ENCODE results near the gene PYCR2. TPM values are rescaled to one million over a fixed set of nuclear protein-coding genes. Genes with fewer than 3 reads are reported as not detected.

Gene PYCR2
- total RNA-seq, 1 experiment from 2014 or later: 104 TPM

- Histone ChIP-seq H3K9ac (ENCODE audit: extremely low read depth, insufficient read length, low read length) (no peak overlapping the region), H3K27ac (ENCODE audit: insufficient read length, low read depth, low read length) (no peak overlapping the region)
Measured at GRCh38 chr1:225874431-225874830, 49.6 kb downstream of the PYCR2 start.

More at GRCh38 chr1:225874431-225874830, 49.6 kb downstream of the PYCR2 start:
- no peak for DNase-seq
- no peaks in the 10 kb centered on the region for H3K9me3 ChIP-seq (ENCODE audit: control insufficient read depth, low read depth, low read length)
- TF ChIP-seq, protein P1, sequence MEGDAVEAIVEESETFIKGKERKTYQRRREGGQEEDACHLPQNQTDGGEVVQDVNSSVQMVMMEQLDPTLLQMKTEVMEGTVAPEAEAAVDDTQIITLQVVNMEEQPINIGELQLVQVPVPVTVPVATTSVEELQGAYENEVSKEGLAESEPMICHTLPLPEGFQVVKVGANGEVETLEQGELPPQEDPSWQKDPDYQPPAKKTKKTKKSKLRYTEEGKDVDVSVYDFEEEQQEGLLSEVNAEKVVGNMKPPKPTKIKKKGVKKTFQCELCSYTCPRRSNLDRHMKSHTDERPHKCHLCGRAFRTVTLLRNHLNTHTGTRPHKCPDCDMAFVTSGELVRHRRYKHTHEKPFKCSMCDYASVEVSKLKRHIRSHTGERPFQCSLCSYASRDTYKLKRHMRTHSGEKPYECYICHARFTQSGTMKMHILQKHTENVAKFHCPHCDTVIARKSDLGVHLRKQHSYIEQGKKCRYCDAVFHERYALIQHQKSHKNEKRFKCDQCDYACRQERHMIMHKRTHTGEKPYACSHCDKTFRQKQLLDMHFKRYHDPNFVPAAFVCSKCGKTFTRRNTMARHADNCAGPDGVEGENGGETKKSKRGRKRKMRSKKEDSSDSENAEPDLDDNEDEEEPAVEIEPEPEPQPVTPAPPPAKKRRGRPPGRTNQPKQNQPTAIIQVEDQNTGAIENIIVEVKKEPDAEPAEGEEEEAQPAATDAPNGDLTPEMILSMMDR (conservative IDR thresholded peaks at IDR 0.05): no peak
- H2BK5ac ChIP-seq (ENCODE audit: insufficient read length, low read length): no peak overlapping the region
- no peak overlapping the region for H3K56ac ChIP-seq (ENCODE audit: insufficient read length, low read depth, low read length)
- H3K18ac ChIP-seq (ENCODE audit: insufficient read length, low read depth, low read length): no peak overlapping the region
- H3K14ac ChIP-seq (ENCODE audit: insufficient read depth, low read length): no peak overlapping the region
- H3K4me3 Mint-ChIP-seq: no peak overlapping the region
- no peaks in the 10 kb centered on the region for H3K79me1 ChIP-seq (ENCODE audit: insufficient read depth, low read depth, low read length, poor library complexity, severe bottlenecking)
- H3K27ac Mint-ChIP-seq: no peak overlapping the region; a peak in 1 of 7 replicates
- H3K27me3 Mint-ChIP-seq (ENCODE audit: low read depth): no peaks in the 10 kb centered on the region
- no peaks in the 10 kb centered on the region for H3K23me2 ChIP-seq (ENCODE audit: insufficient read length, low read depth, low read length, poor library complexity, severe bottlenecking)
- H3K27me3 ChIP-seq (ENCODE audit: insufficient read depth, low read length): no peaks in the 10 kb centered on the region
- H4K20me1 ChIP-seq (ENCODE audit: control insufficient read depth, insufficient read depth, insufficient read length): no peaks in the 10 kb centered on the region
- no peak overlapping the region for H2AFZ ChIP-seq (ENCODE audit: low read length)
- H3K36me3 Mint-ChIP-seq (ENCODE audit: insufficient read depth in 1 of 3, low read depth in 3 of 3): peaks cover 34 to 81% (median 44%) of the 10 kb centered on the region in 3 experiments; a peak in 6 of 7 replicates
- no peak overlapping the region for H3K4ac ChIP-seq (ENCODE audit: low read depth, low read length)
- no peak overlapping the region for H3K4me2 ChIP-seq (ENCODE audit: insufficient read depth, insufficient read length, low read length)
- no peak overlapping the region for H2AK5ac ChIP-seq (ENCODE audit: insufficient read length, low read length)
- H3T11ph ChIP-seq (ENCODE audit: low read length): no peak overlapping the region
- H4K5ac ChIP-seq (ENCODE audit: insufficient read length, low read depth, low read length): no peak overlapping the region
- no peak overlapping the region for H4K91ac ChIP-seq (ENCODE audit: insufficient read length, low read depth, low read length)
- WGBS (ENCODE audit: extremely low coverage, insufficient read length, low lambda C conversion rate): no CpG with 5 or more reads among the region's 11 CpGs
- peaks cover 25 to 40% of the 10 kb centered on the region in 2 experiments for H3K4me1 Mint-ChIP-seq
- no peak overlapping the region for H2BK12ac ChIP-seq (ENCODE audit: insufficient read length, low read depth, low read length)
- H2BK120ac ChIP-seq (ENCODE audit: low read depth, low read length, poor library complexity, severe bottlenecking): no peak overlapping the region
- H3K23ac ChIP-seq (ENCODE audit: insufficient read length, low read depth, low read length): no peak overlapping the region
- H2BK20ac ChIP-seq (ENCODE audit: low read depth, low read length, poor library complexity, severe bottlenecking): no peak overlapping the region
- H2BK15ac ChIP-seq (ENCODE audit: low read depth, low read length): no peak overlapping the region
- no peak overlapping the region for H4K8ac ChIP-seq (replicated peaks; ENCODE audit: insufficient read length, low read depth, low read length)
- H3K4me1 ChIP-seq (ENCODE audit: insufficient read depth, low read length): peaks cover under 1% of the 10 kb centered on the region; the same call in 1 of the 2 replicates
- H3K79me2 ChIP-seq (ENCODE audit: insufficient read depth, low read length): peaks cover 2% of the 10 kb centered on the region; the same call in 1 of the 2 replicates
- H3K9me3 Mint-ChIP-seq: no peaks in the 10 kb centered on the region
